Neuronal stem cell (in vitro differentiated cells): Measurements from ENCODE around the gene POLR2H.

Experiments used
- DNase-seq: peaks from one replicate; pipeline ENCODE4 v3.0.0-alpha.2; 2013; ENCODE audit warnings: low spot score
- H2AFZ ChIP-seq: one replicate; pipeline ENCODE4 v1.6.1; 2013; ENCODE audit warnings: mild to moderate bottlenecking, low read length, inconsistent platforms
- H2AK5ac ChIP-seq: 2 replicates; pipeline ENCODE4 v1.6.1; 2013; ENCODE audit warnings: low read depth, mild to moderate bottlenecking, inconsistent platforms, low read length, moderate library complexity, mixed read lengths
- H2BK120ac ChIP-seq: 2 replicates; pipeline ENCODE4 v1.6.1; 2013; ENCODE audit warnings: low read depth, mild to moderate bottlenecking, inconsistent platforms, low read length, moderate library complexity, mixed read lengths
- H2BK12ac ChIP-seq: one replicate; pipeline ENCODE4 v1.6.1; 2013; ENCODE audit warnings: low read length, inconsistent platforms
- H2BK15ac ChIP-seq: 2 replicates; pipeline ENCODE4 v1.6.1; 2013; ENCODE audit warnings: mild to moderate bottlenecking, low read length, inconsistent platforms, mixed read lengths
- H2BK5ac ChIP-seq: one replicate; pipeline ENCODE4 v1.6.1; 2013; ENCODE audit warnings: inconsistent platforms, mild to moderate bottlenecking, low read length, moderate library complexity
- H3K14ac ChIP-seq: one replicate; pipeline ENCODE4 v1.6.1; 2013; ENCODE audit warnings: low read length, inconsistent platforms
- H3K18ac ChIP-seq: 2 replicates; pipeline ENCODE4 v1.6.1; 2013; ENCODE audit warnings: low read length, inconsistent platforms
- H3K23ac ChIP-seq: 2 replicates; pipeline ENCODE4 v1.6.1; 2013; ENCODE audit warnings: low read depth, mild to moderate bottlenecking, mixed read lengths, low read length, inconsistent platforms; ENCODE audit not compliant: poor library complexity
- H3K27ac ChIP-seq: replicated peaks from 3 replicates; pipeline ENCODE4 v1.5.1; 2013; ENCODE audit warnings: low read length, inconsistent platforms
- H3K27me3 ChIP-seq, 3 experiments: 2 replicates each; pipeline ENCODE4 v1.6.1; 2013; ENCODE audit warnings: low read length in 3 of 3, mild to moderate bottlenecking in 2 of 3, inconsistent platforms in 1 of 3, low read depth in 1 of 3, mixed read lengths in 1 of 3, moderate library complexity in 1 of 3; ENCODE audit not compliant: control insufficient read depth in 3 of 3, insufficient read depth in 3 of 3
- H3K36me3 ChIP-seq, 2 donors: replicated peaks in 1 of 2; 2 replicates each; pipeline ENCODE4 v1.6.1; 2013; ENCODE audit warnings: low read length in 2 of 2; ENCODE audit not compliant: control insufficient read depth in 2 of 2, insufficient read depth in 2 of 2
- H3K4ac ChIP-seq: 2 replicates; pipeline ENCODE4 v1.6.1; 2013; ENCODE audit warnings: inconsistent platforms, mild to moderate bottlenecking, low read length, moderate library complexity
- H3K4me1 ChIP-seq, 2 donors: 1 replicate in 1 of 2; 2 replicates in 1 of 2; pipeline ENCODE4 v1.6.1; 2013; ENCODE audit warnings: low read length in 2 of 2, low read depth in 1 of 2; ENCODE audit not compliant: control insufficient read depth in 2 of 2, insufficient read depth in 1 of 2
- H3K4me2 ChIP-seq: one replicate; pipeline ENCODE4 v1.6.1; 2013; ENCODE audit warnings: mild to moderate bottlenecking, low read length, inconsistent platforms; ENCODE audit not compliant: insufficient read depth, poor library complexity, severe bottlenecking
- H3K4me3 ChIP-seq, 2 donors: 2 replicates each; pipeline ENCODE4 v1.5.1; 2013; ENCODE audit warnings: low read length in 2 of 2, mild to moderate bottlenecking in 2 of 2, inconsistent platforms in 1 of 2, moderate library complexity in 1 of 2
- H3K79me1 ChIP-seq: one replicate; pipeline ENCODE4 v1.6.1; 2013; ENCODE audit warnings: low read depth, mild to moderate bottlenecking, inconsistent platforms, low read length, moderate library complexity
- H3K9ac ChIP-seq: one replicate; pipeline ENCODE4 v1.6.1; 2013; ENCODE audit warnings: mild to moderate bottlenecking, low read depth, low read length, inconsistent platforms; ENCODE audit not compliant: poor library complexity
- H3K9me3 ChIP-seq, 2 donors: replicated peaks in 1 of 2; 2 replicates each; pipeline versions ENCODE3 to v1.6.1; 2013; ENCODE audit warnings: low read length in 2 of 2, mild to moderate bottlenecking in 2 of 2, inconsistent platforms in 1 of 2, low read depth in 1 of 2, mixed read lengths in 1 of 2, moderate library complexity in 1 of 2; ENCODE audit not compliant: control insufficient read depth in 2 of 2, insufficient read depth in 1 of 2
- H4K8ac ChIP-seq: one replicate; pipeline ENCODE4 v1.6.1; 2013; ENCODE audit warnings: low read depth, mild to moderate bottlenecking, inconsistent platforms, low read length, moderate library complexity
- H4K91ac ChIP-seq: one replicate; pipeline ENCODE4 v1.6.1; 2013; ENCODE audit warnings: low read length, low read depth, mild to moderate bottlenecking, inconsistent platforms; ENCODE audit not compliant: poor library complexity
- WGBS, 2 donors: extraction: QIAGEN DNeasy Blood & Tissue Kit; methylation state at CpG; one replicate each; pipeline ENCODE4 v1.1.7; 2013; ENCODE audit warnings: missing lambda C conversion rate in 2 of 2, mixed read lengths in 1 of 2; ENCODE audit not compliant: insufficient read length in 2 of 2, insufficient replicate concordance in 1 of 2; ENCODE audit errors: extremely low coverage in 2 of 2; 5-methylcytosine and 5-hydroxymethylcytosine counted together

The POLR2H gene

GRCh38 chr3:184349563-184350470 is 11.7 kb upstream of the POLR2H start:
- H3K36me3 ChIP-seq = peaks cover 47 to 78% of the 10 kb centered on the region in 2 donors

GRCh38 chr3:184350618-184351017 is 10.9 kb upstream of the POLR2H start:
- H2BK15ac ChIP-seq = no peak overlapping the region
- H3K4me3 ChIP-seq = no peak overlapping the region
- no peak overlapping the region for H3K18ac ChIP-seq
- H3K27ac ChIP-seq = no peak overlapping the region
- no peak overlapping the region for H3K4me2 ChIP-seq
- H3K23ac ChIP-seq = no peak overlapping the region
- H3K9ac ChIP-seq = no peak overlapping the region
- H2BK120ac ChIP-seq = no peak overlapping the region
- WGBS, 2 donors = no CpG with 5 or more reads among the region's 6 CpGs
- no peaks in the 10 kb centered on the region for H3K27me3 ChIP-seq
- no peak for DNase-seq
- no peak overlapping the region for H3K4ac ChIP-seq
- H3K9me3 ChIP-seq = no peaks in the 10 kb centered on the region
- no peak overlapping the region for H2BK5ac ChIP-seq
- no peak overlapping the region for H4K8ac ChIP-seq
- peaks cover 55 to 83% of the 10 kb centered on the region in 2 donors for H3K36me3 ChIP-seq
- H3K79me1 ChIP-seq = peaks cover 4% of the 10 kb centered on the region
- no peak overlapping the region for H4K91ac ChIP-seq
- H3K4me1 ChIP-seq = peaks cover 9 to 10% of the 10 kb centered on the region in 2 donors
- H2BK12ac ChIP-seq = no peak overlapping the region
- no peak overlapping the region for H3K14ac ChIP-seq
- H2AK5ac ChIP-seq = no peak overlapping the region
- H2AFZ ChIP-seq = no peak overlapping the region

More at GRCh38 chr3:184349563-184350470, 11.7 kb upstream of the POLR2H start:
- no peak overlapping the region for H4K8ac ChIP-seq
- no peak overlapping the region for H2AFZ ChIP-seq
- H3K4me3 ChIP-seq = no peak overlapping the region
- H2AK5ac ChIP-seq = no peak overlapping the region
- WGBS, 2 donors = no CpG with 5 or more reads among the region's 10 CpGs
- no peaks in the 10 kb centered on the region for H3K27me3 ChIP-seq
- H2BK5ac ChIP-seq = no peak overlapping the region
- no peak overlapping the region for H3K27ac ChIP-seq
- H2BK12ac ChIP-seq = no peak overlapping the region
- no peak overlapping the region for H4K91ac ChIP-seq
- H3K14ac ChIP-seq = no peak overlapping the region
- no peak overlapping the region for H3K4me2 ChIP-seq
- no peak for DNase-seq
- H3K4ac ChIP-seq = no peak overlapping the region
- no peaks in the 10 kb centered on the region for H3K9me3 ChIP-seq
- no peak overlapping the region for H3K23ac ChIP-seq
- peaks cover 3% of the 10 kb centered on the region for H3K79me1 ChIP-seq
- H3K18ac ChIP-seq = no peak overlapping the region
- peaks cover 13 to 15% of the 10 kb centered on the region in 2 donors for H3K4me1 ChIP-seq
- H2BK120ac ChIP-seq = no peak overlapping the region
- no peak overlapping the region for H3K9ac ChIP-seq
- no peak overlapping the region for H2BK15ac ChIP-seq

- Histone ChIP-seq H2BK15ac (no peak overlapping the region), H3K4me3 (no peak overlapping the region), H3K14ac (no peak overlapping the region), H3K4me2 (no peak overlapping the region), H3K4me1 (peaks cover 6 to 7% of the 10 kb centered on the region in 2 donors), H3K27me3 (no peaks in the 10 kb centered on the region), H3K79me1 (peaks cover 4% of the 10 kb centered on the region), H2BK12ac (no peak overlapping the region), H3K36me3 (peaks cover 57 to 86% of the 10 kb centered on the region in 2 donors), H2BK5ac (no peak overlapping the region), H2AK5ac (no peak overlapping the region), H3K4ac (no peak overlapping the region), H3K18ac (no peak overlapping the region), H4K8ac (no peak overlapping the region), H3K9me3 (no peaks in the 10 kb centered on the region), H3K27ac (no peak overlapping the region), H4K91ac (no peak overlapping the region), H2BK120ac (no peak overlapping the region), H3K9ac (no peak overlapping the region), H3K23ac (no peak overlapping the region), H2AFZ (no peak overlapping the region)
- DNase-seq = no peak
- WGBS, 2 donors = no CpG with 5 or more reads among the region's 9 CpGs
Measured at GRCh38 chr3:184351511-184352148, 9.9 kb upstream of the POLR2H start.

GRCh38 chr3:184352149-184352785 is 9.2 kb upstream of the POLR2H start:
- no peak overlapping the region for H3K4ac ChIP-seq
- no CpG with 5 or more reads among the region's 15 CpGs for WGBS, 2 donors
- H3K23ac ChIP-seq = no peak overlapping the region
- H2BK12ac ChIP-seq = no peak overlapping the region
- no peak overlapping the region for H2AK5ac ChIP-seq
- no peaks in the 10 kb centered on the region for H3K9me3 ChIP-seq
- no peak overlapping the region for H3K18ac ChIP-seq
- no peak for DNase-seq
- H4K8ac ChIP-seq = no peak overlapping the region
- H3K27me3 ChIP-seq = no peaks in the 10 kb centered on the region
- no peak overlapping the region for H3K4me2 ChIP-seq
- H2BK15ac ChIP-seq = no peak overlapping the region
- H3K14ac ChIP-seq = no peak overlapping the region
- H4K91ac ChIP-seq = no peak overlapping the region
- H3K27ac ChIP-seq = no peak overlapping the region
- H3K79me1 ChIP-seq = peaks cover 4% of the 10 kb centered on the region
- peaks cover 6 to 7% of the 10 kb centered on the region in 2 donors for H3K4me1 ChIP-seq
- no peak overlapping the region for H2BK5ac ChIP-seq
- peaks cover 60 to 86% of the 10 kb centered on the region in 2 donors for H3K36me3 ChIP-seq
- H3K9ac ChIP-seq = peak overlapping the region; percentile 30
- H3K4me3 ChIP-seq = no peak overlapping the region
- H2BK120ac ChIP-seq = no peak overlapping the region
- no peak overlapping the region for H2AFZ ChIP-seq
